Choroid plexus epithelial cell (primary cell): ENCODE results near the gene PAOX.

Experiments
- DNase-seq: peaks from one replicate; pipeline ENCODE4 v3.0.0-alpha.2; 2010; ENCODE audit warnings: low read depth
- H3K4me3 ChIP-seq: 2 replicates; pipeline ENCODE4 v1.5.1; 2011; ENCODE audit warnings: low read depth, mild to moderate bottlenecking, control low read depth, low read length, moderate library complexity
- CTCF ChIP-seq: conservative IDR thresholded peaks from 2 replicates; pipeline ENCODE4 v1.5.1; 2011; ENCODE audit warnings: low read depth, mild to moderate bottlenecking, control low read depth, inconsistent platforms, low read length, moderate library complexity

Gene PAOX

GRCh38 chr10:133415752-133416151 is 36.7 kb downstream of the PAOX start:
- no peak for DNase-seq
- TF ChIP-seq CTCF = no peak
- no peak overlapping the region for H3K4me3 ChIP-seq

- no peak overlapping the region for H3K4me3 ChIP-seq
- TF ChIP-seq CTCF = no peak
- no peak for DNase-seq
Observed at GRCh38 chr10:133418289-133418993, 39.4 kb downstream of the PAOX start.

GRCh38 chr10:133419211-133419950 is 40.3 kb downstream of the PAOX start:
- H3K4me3 ChIP-seq = no peak overlapping the region
- no peak for TF ChIP-seq CTCF
- no peak for DNase-seq

- no peak for DNase-seq
- H3K4me3 ChIP-seq = no peak overlapping the region
- no peak for TF ChIP-seq CTCF
Observed at GRCh38 chr10:133420028-133420427, 41.0 kb downstream of the PAOX start.

- no peak for DNase-seq
- TF ChIP-seq CTCF = no peak
- no peak overlapping the region for H3K4me3 ChIP-seq
Observed at GRCh38 chr10:133420579-133420978, 41.5 kb downstream of the PAOX start.

- no peak for TF ChIP-seq CTCF
- no peak for DNase-seq
- no peak overlapping the region for H3K4me3 ChIP-seq
Observed at GRCh38 chr10:133421336-133422222, 42.5 kb downstream of the PAOX start.
